Measurements from ENCODE around the gene KDM6B.

DNA sequence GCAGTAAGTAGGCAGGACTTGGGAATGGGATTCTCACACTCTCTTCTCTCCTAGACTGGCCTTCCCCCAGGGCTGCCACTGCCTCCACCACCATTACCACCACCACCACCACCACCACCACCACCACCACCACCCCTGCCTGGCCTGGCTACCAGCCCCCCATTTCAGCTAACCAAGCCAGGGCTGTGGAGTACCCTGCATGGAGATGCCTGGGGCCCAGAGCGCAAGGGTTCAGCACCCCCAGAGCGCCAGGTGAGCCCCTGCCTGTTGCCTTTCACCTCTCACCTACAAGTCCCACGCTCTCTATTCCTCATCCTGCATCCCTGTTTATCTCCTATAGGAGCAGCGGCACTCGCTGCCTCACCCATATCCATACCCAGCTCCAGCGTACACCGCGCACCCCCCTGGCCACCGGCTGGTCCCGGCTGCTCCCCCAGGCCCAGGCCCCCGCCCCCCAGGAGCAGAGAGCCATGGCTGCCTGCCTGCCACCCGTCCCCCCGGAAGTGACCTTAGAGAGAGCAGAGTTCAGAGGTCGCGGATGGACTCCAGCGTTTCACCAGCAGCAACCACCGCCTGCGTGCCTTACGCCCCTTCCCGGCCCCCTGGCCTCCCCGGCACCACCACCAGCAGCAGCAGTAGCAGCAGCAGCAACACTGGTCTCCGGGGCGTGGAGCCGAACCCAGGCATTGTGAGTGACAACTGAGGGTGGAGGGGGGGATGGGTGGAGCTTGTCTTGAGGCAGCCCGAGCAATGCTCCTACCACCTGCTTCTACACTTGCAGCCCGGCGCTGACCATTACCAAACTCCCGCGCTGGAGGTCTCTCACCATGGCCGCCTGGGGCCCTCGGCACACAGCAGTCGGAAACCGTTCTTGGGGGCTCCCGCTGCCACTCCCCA is 13.0 kb downstream of the KDM6B start:
- TF ChIP-seq, protein P1, sequence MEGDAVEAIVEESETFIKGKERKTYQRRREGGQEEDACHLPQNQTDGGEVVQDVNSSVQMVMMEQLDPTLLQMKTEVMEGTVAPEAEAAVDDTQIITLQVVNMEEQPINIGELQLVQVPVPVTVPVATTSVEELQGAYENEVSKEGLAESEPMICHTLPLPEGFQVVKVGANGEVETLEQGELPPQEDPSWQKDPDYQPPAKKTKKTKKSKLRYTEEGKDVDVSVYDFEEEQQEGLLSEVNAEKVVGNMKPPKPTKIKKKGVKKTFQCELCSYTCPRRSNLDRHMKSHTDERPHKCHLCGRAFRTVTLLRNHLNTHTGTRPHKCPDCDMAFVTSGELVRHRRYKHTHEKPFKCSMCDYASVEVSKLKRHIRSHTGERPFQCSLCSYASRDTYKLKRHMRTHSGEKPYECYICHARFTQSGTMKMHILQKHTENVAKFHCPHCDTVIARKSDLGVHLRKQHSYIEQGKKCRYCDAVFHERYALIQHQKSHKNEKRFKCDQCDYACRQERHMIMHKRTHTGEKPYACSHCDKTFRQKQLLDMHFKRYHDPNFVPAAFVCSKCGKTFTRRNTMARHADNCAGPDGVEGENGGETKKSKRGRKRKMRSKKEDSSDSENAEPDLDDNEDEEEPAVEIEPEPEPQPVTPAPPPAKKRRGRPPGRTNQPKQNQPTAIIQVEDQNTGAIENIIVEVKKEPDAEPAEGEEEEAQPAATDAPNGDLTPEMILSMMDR (IDR thresholded peaks at IDR 0.05), result no peak
- no peak for TF ChIP-seq POLR2A (IDR thresholded peaks at IDR 0.05)
